Stimulated activated CD8-positive, alpha-beta memory T cell treated with anti-CD3 and anti-CD28 coated beads, Interleukin-7, amount 100 ng/mL, for 48 hours (primary cell): ENCODE results near the gene PRODH.
"Not testable (repeated sequence)": the region's sequence is repeated elsewhere in the genome, so short reads cannot be mapped to it uniquely, and the experiment has no call there.

Experiments
- DNase-seq, 2 donors: peaks; one replicate each; pipeline ENCODE4 v3.0.0-alpha.2; 2020; ENCODE audit warnings: low read depth in 1 of 2; ENCODE audit errors: extremely low read depth in 1 of 2

PRODH gene

GRCh38 chr22:18935889-18936529 is at the start of gene PRODH:
Gene PRODH (minus strand): TSS chr22:18936293. CDS start chr22:18936287, 6 bp downstream.
- no peak for DNase-seq

GRCh38 chr22:18985780-18986179 is 49.7 kb upstream of the PRODH start:
- no peak for DNase-seq

GRCh38 chr22:18984564-18984963 is 48.5 kb upstream of the PRODH start:
- no peak for DNase-seq

- no peak for DNase-seq
Observed at GRCh38 chr22:18983120-18983651, 47.1 kb upstream of the PRODH start.

- no peak for DNase-seq
Observed at GRCh38 chr22:18980829-18981228, 44.7 kb upstream of the PRODH start.

GRCh38 chr22:18979957-18980356 is 43.9 kb upstream of the PRODH start:
- DNase-seq: no peak

- no peak for DNase-seq
Observed at GRCh38 chr22:18978506-18978905, 42.4 kb upstream of the PRODH start.

- no peak for DNase-seq
Observed at GRCh38 chr22:18977824-18978425, 41.8 kb upstream of the PRODH start.

GRCh38 chr22:18976197-18976751 is 40.2 kb upstream of the PRODH start:
- no peak for DNase-seq

- no peak for DNase-seq
Observed at GRCh38 chr22:18975434-18976196, 39.5 kb upstream of the PRODH start.

- DNase-seq: no peak
Observed at GRCh38 chr22:18974477-18975180, 38.5 kb upstream of the PRODH start.

- DNase-seq: no peak
Observed at GRCh38 chr22:18973264-18974031, 37.4 kb upstream of the PRODH start.

GRCh38 chr22:18972591-18972990 is 36.5 kb upstream of the PRODH start:
- DNase-seq: not testable (repeated sequence)

- DNase-seq: not testable (repeated sequence)
Observed at GRCh38 chr22:18972029-18972428, 35.9 kb upstream of the PRODH start.

GRCh38 chr22:18971321-18971751 is 35.2 kb upstream of the PRODH start:
- DNase-seq: no peak

GRCh38 chr22:18970948-18971315 is 34.8 kb upstream of the PRODH start:
- no peak for DNase-seq

- no peak for DNase-seq
Observed at GRCh38 chr22:18970176-18970947, 34.3 kb upstream of the PRODH start.

GRCh38 chr22:18969158-18969942 is 33.3 kb upstream of the PRODH start:
- DNase-seq: not testable (repeated sequence)
